CD4-positive, alpha-beta T cell treated with Interleukin-4 for 1 hour (primary cell): ENCODE results near the gene SHISA2.
"Not testable (repeated sequence)": the region's sequence is repeated elsewhere in the genome, so short reads cannot be mapped to it uniquely, and the experiment has no call there.

Source experiments
- DNase-seq, 2 donors: peaks; one replicate each; pipeline ENCODE4 v3.0.0-alpha.2; 2020 to 2022

Gene SHISA2

GRCh38 chr13:26051657-26052311 is at the start of gene SHISA2:
Gene SHISA2 (minus strand): TSS chr13:26052016. CDS start chr13:26050975, 1,041 bp downstream.
- peak in 1 of 2 donors; percentile 14 for DNase-seq

- DNase-seq, result no peak
Observed at GRCh38 chr13:26095846-26096610, 44.2 kb upstream of the SHISA2 start.

GRCh38 chr13:26095338-26095737 is 43.5 kb upstream of the SHISA2 start:
- no peak for DNase-seq

- DNase-seq, result not testable (repeated sequence)
Observed at GRCh38 chr13:26076821-26077220, 25.0 kb upstream of the SHISA2 start.

GRCh38 chr13:26075498-26075897 is 23.7 kb upstream of the SHISA2 start:
- no peak for DNase-seq

- DNase-seq, result no peak
Observed at GRCh38 chr13:26074706-26075105, 22.9 kb upstream of the SHISA2 start.

GRCh38 chr13:26072335-26072734 is 20.5 kb upstream of the SHISA2 start:
- not testable (repeated sequence) for DNase-seq

GRCh38 chr13:26071691-26072090 is 19.9 kb upstream of the SHISA2 start:
- no peak for DNase-seq

GRCh38 chr13:26069642-26070041 is 17.8 kb upstream of the SHISA2 start:
- not testable (repeated sequence) for DNase-seq

GRCh38 chr13:26068372-26068771 is 16.6 kb upstream of the SHISA2 start:
- not testable (repeated sequence) for DNase-seq

- no peak for DNase-seq
Observed at GRCh38 chr13:26067601-26068000, 15.8 kb upstream of the SHISA2 start.

- not testable (repeated sequence) for DNase-seq
Observed at GRCh38 chr13:26066492-26066891, 14.7 kb upstream of the SHISA2 start.

GRCh38 chr13:26062853-26063444 is 11.1 kb upstream of the SHISA2 start:
- DNase-seq, result peak; percentile 39 to 56

- no peak for DNase-seq
Observed at GRCh38 chr13:26061947-26062346, 10.1 kb upstream of the SHISA2 start.

GRCh38 chr13:26061256-26061655 is 9.4 kb upstream of the SHISA2 start:
- no peak for DNase-seq

GRCh38 chr13:26060357-26060756 is 8.5 kb upstream of the SHISA2 start:
- no peak for DNase-seq

GRCh38 chr13:26058704-26059103 is 6.9 kb upstream of the SHISA2 start:
- DNase-seq, result no peak

- no peak for DNase-seq
Observed at GRCh38 chr13:26054896-26055295, 3.1 kb upstream of the SHISA2 start.

- no peak for DNase-seq
Observed at GRCh38 chr13:26053418-26053980, 1.7 kb upstream of the SHISA2 start.

GRCh38 chr13:26052337-26052736 is 521 bp upstream of the SHISA2 start:
- no peak for DNase-seq

GRCh38 chr13:26051231-26051656 is 572 bp downstream of the SHISA2 start:
- DNase-seq, result no peak

GRCh38 chr13:26050568-26051230 is 1.1 kb downstream of the SHISA2 start:
- DNase-seq, result no peak

- no peak for DNase-seq
Observed at GRCh38 chr13:26048741-26049140, 3.1 kb downstream of the SHISA2 start.
